HG02870 (cell line): ENCODE results near the gene MOV10L1.

Experiments used
- ATAC-seq: cut with Tn5 transposase; IDR thresholded peaks from one replicate; pipeline ENCODE4 v1.9.1; 2021; ENCODE audit warnings: mild to moderate bottlenecking, moderate library complexity; ENCODE audit not compliant: unreplicated experiment

Gene MOV10L1

DNA sequence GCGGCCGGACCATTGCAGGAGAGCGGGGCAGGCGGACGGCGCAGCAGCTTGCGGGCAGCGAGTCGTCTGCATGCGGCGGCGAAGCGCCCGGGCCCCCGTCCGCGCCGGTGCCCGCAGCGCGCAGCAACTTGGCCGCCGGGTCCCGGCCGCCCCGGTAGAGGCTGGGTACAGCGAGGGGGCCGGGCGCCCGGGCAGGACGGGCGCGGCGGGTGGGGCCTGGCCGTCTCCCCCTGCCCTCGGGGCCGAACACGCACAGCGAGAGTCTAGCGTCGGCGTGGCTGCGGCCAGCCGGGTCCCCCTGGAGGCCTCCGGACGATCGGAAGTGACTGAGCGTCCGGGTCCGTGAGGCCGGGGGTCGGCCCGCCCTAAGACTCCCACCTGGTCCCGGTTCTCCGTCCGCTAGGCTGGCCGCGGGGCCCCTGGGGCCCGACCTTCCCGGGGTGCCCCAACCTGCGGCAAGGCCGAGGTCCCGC lies 95.1 kb downstream of the MOV10L1 start:
- ATAC-seq, result no peak

DNA sequence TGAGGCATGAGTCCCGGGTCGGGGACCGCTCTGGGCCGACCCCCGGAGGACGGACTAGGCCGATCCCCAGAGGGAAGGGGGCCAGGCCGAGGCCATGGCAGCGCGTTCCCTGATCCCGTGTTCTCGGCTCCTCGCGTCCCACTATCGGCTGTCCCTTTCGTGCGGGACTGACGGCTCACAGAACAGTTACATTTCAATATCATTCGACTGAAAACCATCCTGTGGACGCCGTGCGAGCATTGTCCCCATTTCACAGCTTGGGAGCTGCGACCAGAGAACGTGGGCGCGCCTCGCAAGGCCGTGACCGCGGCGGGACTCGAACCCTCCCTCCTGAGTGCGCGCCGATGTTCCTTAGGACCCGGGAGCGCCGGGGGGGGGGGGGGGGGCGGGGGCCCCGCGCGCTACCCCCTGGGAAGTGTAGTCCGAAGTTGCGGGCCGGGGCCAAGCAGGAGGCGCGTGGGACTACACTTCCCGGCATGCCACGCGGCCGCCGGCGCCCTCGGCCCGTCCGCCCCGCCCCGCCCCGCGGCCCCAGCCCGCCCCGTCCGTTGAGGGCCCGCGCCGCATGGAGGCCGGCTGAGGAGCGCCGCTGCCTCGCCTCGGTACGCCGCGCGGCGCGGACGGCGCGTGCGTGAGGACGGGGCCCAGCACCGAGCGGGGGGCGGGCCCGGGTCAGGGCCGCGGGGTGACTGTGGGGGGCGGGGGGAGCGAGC lies 95.7 kb downstream of the MOV10L1 start, which contains the start of gene TRABD:
TSS of gene TRABD (plus strand) at position 539 of the 713 bp plus-strand sequence. CDS start 7,148 bp downstream, outside the sequence.
- ATAC-seq, result no peak

- ATAC-seq, result no peak
These were observed 96.4 kb downstream of the MOV10L1 start for GRCh38 chr22:50186181-50186714.

DNA sequence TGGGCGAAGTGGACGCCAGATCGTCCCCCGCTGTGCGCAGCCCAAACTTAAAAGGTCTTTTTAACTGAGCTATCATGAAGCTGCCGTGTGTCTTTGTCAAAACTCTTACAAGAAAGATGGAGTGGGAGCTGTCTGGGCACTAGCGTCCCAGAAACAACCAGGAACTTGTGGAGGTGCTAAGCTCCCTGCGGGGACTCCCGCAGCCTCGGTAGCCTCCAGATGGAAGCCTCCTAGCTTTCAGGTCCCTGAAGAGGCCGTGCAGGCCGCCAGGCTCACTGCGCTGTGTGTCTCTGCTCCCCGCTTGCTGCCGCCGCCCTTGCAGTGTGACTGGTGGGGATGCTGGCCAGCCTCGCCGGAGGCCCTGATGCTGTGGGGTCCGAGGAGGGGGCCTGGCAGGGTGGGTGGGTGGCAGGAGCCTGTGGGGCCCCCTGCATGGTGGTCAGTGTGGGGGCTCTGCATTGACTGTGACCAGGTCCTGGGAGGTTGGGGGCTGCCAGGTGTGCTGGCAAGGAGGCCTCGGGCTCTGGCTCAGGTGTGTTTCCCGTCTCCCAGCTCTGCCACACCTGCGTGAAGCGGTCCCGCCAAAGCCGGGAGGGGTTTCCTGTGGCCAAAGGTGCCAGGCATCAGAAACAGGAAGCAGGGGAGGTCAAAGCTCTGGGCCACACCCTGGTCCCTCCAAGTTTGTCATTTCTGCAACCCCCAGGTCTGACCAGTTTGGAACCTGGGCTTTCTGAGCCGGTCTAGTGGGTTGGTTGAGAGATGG lies 97.1 kb downstream of the MOV10L1 start:
- no peak for ATAC-seq

- ATAC-seq, result no peak
These were observed 98.5 kb downstream of the MOV10L1 start for GRCh38 chr22:50188356-50188755.

DNA sequence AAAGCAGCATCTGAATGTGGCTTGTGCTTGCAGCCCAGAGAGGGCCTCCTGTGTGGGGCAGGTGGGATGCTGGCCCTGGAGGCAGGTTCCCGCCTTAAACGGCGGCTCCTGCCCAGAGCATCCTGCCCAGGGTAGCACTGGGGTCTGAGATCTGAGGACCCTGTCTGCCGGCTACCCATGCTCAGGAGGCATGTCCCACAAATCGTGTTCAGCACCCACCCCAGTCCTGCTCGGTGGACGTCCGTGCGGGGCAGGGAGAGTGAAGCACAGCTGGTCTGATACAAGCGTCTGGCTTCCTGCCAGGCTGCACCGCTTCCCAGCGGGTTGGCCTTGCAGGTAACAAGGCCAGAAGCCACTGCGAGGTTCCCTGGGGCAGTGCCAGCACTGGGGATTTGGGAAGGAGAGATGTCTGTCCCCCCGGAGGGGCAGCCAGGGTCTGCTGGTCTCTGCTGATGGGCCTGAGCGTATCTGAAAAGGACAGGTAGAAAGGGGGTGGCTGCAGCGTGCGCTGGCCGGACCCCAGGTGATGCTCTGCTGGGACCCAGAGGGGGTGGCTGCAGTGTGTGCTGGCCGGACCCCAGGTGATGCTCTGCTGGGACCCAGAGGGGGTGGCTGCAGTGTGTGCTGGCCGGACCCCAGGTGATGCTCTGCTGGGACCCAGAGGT lies 99.5 kb downstream of the MOV10L1 start:
- ATAC-seq, result no peak

DNA sequence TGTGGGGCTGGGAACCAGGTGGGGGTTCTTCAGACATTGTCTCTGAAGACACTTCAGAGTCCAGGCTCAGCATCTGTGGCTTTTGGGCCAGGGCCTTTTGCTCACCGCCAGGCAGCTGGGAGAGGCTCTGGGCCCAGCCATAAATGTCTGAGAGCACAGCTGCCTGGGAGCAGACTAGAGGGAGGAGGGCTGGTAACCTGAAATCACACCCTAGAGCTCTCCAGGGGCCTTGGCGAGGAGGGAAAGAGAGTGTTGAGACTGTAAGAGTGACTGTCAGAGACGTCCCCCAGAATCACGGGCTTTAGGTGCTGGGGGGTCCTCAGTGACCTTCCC lies 100.0 kb downstream of the MOV10L1 start:
- no peak for ATAC-seq

DNA sequence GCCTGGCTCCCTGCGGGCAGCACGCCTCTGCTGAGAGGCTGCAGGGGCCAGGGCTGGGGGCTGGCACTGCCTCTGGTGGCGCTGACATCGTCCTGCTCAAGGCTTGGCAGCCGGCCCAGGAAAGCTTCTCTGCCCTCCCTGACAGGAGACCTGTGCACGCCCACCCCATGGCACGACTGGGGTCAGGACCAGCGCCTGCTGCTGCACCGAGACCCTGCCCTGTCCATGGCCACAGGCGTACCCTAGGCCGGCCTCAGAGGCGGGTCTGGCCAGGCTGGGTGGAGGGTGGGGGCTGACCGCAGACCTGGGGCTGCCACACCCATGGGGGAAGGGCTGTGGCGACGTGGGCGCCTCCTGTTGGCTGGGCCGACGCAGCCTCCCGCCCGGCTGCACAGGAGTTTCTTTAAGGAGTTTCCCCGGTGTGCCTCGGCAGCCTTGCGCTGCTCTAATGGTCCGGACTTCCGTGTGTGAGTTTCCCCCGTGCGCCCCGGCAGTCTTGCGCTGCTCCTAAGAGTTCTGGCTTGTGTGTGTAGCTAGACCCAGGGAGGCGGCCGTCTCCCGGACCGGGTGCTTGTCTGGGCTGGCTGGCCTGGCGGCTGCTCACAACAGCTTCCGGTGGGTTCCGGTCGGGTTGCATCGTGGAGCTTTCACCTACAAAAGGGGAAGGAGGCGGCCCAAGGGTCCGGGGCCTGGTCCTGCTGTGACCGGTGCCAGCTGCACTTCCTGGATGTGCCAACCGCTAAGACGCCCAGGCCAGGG lies 100.6 kb downstream of the MOV10L1 start:
- peak; percentile 34 for ATAC-seq

DNA sequence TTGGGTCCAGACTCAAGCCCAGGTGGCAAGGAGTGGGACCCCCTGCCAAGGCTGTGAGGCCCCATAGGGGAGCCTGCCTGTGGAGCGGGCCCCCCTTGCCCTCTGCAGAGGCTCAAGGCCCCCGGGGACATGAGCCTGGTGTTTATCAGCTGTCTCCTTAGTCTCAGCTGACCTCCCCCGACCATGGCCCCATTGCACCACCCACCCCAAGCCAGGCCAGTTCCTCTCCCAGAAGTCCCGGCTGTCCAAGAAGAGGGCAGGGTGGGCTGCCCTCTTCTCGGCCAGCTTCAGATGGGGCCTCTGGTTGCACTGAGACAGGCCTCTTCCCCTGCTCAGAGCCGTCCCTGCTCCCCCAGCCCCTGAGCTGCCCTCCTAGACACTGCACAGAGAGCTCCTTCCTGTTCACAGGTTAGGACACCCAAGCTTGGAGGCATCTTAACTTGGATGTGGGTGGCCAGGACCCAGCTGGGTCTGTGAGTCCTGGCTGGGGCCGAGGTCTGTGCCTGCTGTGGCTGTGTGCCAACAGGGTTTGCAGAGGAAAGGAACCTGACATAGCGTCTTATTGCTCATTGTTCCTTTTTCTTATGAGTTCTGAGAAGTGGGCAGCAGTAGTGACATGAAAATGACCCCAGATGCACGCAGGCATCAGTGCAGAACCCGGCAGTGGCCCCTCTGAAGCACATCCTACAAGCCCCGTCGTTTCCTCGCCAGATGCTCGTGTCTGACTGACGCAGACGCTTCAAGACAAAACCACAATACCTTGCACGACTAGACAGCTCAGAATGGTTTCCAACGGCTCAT lies 101.3 kb downstream of the MOV10L1 start:
- ATAC-seq, result no peak

- ATAC-seq, result no peak
These were observed 102.8 kb downstream of the MOV10L1 start for GRCh38 chr22:50192436-50193204.

DNA sequence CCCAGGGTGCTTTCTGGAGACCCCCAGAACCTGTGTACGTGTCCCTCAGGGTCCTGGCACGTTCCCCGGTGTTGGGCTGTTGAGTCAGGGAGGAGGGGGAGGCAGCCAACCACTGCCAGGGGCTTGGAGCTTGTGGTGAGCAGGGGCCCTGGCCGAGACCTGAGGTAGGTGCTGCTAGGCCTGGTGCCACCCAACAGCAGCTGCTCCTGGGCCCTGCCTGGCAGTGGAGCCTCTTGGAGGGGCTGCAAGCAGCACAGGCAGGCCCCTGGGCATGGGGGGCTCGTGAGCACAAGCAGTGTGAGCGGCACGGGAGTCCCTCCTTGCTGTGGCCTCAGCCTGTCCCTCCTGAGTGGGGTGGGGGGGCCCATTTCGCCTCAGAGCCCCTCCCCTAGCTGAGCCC lies 103.8 kb downstream of the MOV10L1 start:
- no peak for ATAC-seq

- ATAC-seq, result no peak
These were observed 104.4 kb downstream of the MOV10L1 start for GRCh38 chr22:50194037-50194805.

DNA sequence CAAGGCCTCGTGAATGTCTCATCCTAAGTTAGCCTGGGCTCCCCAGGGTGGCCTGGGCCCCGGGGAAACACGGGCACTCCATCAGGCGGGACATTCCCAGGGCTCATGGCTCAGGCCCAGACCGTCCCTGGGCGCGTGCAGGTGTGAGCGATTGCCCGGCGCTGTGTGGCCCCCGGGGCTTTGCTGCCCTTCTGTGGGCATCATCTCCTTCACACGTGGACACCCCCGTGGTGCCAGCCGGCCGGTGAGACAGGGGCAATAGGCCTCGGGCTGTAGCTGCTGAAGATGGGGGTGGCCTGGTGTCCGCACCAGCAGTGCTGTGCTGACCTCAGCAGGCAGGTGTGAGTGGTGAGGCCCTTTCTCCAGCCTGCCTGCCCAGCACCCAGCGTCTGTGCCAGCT lies 106.5 kb downstream of the MOV10L1 start:
- no peak for ATAC-seq

DNA sequence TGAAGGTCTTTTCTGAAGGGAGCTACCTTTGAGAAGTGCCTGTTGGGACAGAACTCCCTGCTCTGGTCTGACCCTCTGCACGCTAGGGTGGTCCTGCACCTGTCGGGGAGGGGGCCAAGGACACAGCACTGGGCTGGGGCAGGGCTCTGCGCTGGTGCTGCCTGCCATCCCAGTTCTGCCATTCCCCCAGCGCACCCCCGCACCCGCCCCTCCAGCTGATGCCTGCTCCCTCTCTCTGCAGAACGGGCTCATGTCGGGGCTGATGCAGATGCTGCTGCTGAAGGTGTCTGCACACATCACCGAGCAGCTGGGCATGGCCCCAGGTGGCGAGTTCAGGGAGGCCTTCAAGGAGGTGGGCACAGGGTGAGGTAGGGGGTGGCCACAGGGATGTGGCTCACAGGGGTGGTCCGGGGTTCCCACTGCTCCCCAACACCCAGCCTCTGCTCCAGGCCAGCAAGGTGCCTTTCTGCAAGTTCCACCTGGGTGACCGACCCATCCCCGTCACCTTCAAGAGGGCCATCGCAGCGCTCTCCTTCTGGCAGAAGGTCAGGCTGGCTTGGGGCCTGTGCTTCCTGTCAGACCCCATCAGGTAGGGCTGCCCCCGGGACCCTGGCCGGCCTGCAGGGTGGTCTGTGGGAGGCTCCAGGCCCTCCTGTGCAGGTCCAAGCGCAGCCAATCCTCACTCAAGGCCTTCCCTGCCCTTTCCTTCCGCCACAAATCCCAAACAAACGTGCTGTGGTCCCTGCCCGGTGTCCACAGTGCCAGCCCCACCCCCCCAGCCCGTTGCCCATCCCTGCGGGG lies 107.4 kb downstream of the MOV10L1 start:
- ATAC-seq, result no peak

GRCh38 chr22:50197856-50198623 lies 108.2 kb downstream of the MOV10L1 start:
- ATAC-seq, result no peak

- ATAC-seq, result no peak
These were observed 108.8 kb downstream of the MOV10L1 start for GRCh38 chr22:50198624-50199017.

DNA sequence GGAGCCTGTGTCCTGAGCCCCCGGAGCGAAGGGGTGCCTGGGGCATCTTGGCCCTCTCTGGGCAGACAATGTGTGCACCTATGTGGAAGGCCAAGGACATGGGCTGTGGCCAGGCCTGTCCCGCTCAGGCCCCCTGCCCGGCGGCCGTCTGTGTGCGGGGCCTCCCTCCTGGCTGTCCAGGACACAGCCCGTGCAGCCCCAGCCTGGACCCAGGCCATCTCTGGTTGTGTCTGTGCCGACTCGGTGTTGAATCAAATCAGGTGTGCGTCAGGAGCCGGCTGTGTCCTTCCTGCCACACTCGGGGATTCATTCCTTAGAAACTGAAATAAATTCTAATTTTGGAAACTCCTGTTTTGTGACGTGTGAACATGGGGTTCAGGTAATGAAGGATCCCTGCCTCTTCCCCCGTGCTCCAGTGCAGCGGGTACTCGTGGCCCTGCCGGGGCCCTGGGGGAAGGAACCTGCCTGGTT lies 109.5 kb downstream of the MOV10L1 start:
- no peak for ATAC-seq
